HCT116 (cell line): Measurements from ENCODE around the gene TUBA4B. TPM values are rescaled to one million over a fixed set of nuclear protein-coding genes. Genes with fewer than 3 reads are reported as not detected.

ENCODE experiments used
- ATAC-seq: fragments of 200-7000 bp; cut with Tn5 transposase; 2 replicates; pipeline ENCODE4 v1.9.1; 2020; ENCODE audit warnings: mild to moderate bottlenecking, moderate library complexity
- BruUV-seq: library from RNA; stranded (reverse); fragments of 400-500 nt; replicated peaks from 2 replicates; lab custom pipeline; 2021; lab: Mats Ljungman, UMichigan
- CTCF ChIA-PET: fragments of 300-600 bp; sonication (Branson Sonifier 250); formaldehyde crosslinking; loops from one replicate; lab custom pipeline; 2021; ENCODE audit warnings: antibody characterized with exemption; lab: Charles Lee
- POLR2A ChIA-PET: fragments of 300-600, 350-600 bp; sonication (Branson Sonifier 250); formaldehyde crosslinking; loops from one replicate; lab custom pipeline; 2021; ENCODE audit warnings: antibody characterized with exemption; lab: Charles Lee
- RAD21 ChIA-PET, 2 experiments: fragments of 300-600 bp; sonication (Branson Sonifier 250); formaldehyde crosslinking; loops; one replicate each; lab custom pipeline; 2023; ENCODE audit warnings: low total read pairs in 2 of 2; ENCODE audit not compliant: uncharacterized antibody in 2 of 2, unreplicated experiment in 2 of 2, low non-redundant PET in 1 of 2; lab: Charles Lee
- DNase-seq: peaks from one replicate; pipeline ENCODE4 v3.0.0-alpha.2; 2010; ENCODE audit warnings: low read depth, low spot score
- H2AFZ ChIP-seq: fragments of 200-600 bp; shearing (Covaris generic), sonication (generic); 2 replicates; pipeline ENCODE4 v1.6.1; 2017; ENCODE audit warnings: low read depth, mixed run types, mixed read lengths, antibody characterized with exemption, low read length; ENCODE audit not compliant: poor library complexity, severe bottlenecking
- H3K27ac ChIP-seq: 2 replicates; pipeline ENCODE4 v1.5.1; 2012; ENCODE audit warnings: low read depth, low read length
- H3K27me3 ChIP-seq: fragments of 200-600 bp; sonication (generic); 2 replicates; pipeline ENCODE4 v1.6.1; 2016; ENCODE audit warnings: mixed run types, low read length, mixed read lengths; ENCODE audit not compliant: insufficient read depth
- H3K36me3 ChIP-seq, 2 experiments: fragments of 200-500 bp in 1 of 2; fragments of 200-600 bp in 1 of 2; sonication (Bioruptor generic) in 1 of 2; sonication (generic) in 1 of 2; 2 replicates each; pipeline versions ENCODE4 v1.5.1 to v1.6.1; 2014 to 2016; ENCODE audit warnings: low read length in 2 of 2, inconsistent platforms in 1 of 2, mixed read lengths in 1 of 2, mixed run types in 1 of 2; ENCODE audit not compliant: insufficient read depth in 2 of 2, control insufficient read depth in 1 of 2
- H3K4me1 ChIP-seq, 2 experiments: fragments of 200-600 bp in 1 of 2; sonication (generic) in 1 of 2; 2 replicates each; pipeline versions ENCODE4 v1.5.1 to v1.6.1; 2012 to 2017; ENCODE audit warnings: low read length in 2 of 2, inconsistent platforms in 1 of 2, mild to moderate bottlenecking in 1 of 2, mixed read lengths in 1 of 2, mixed run types in 1 of 2, moderate library complexity in 1 of 2; ENCODE audit not compliant: insufficient read depth in 2 of 2, control insufficient read depth in 1 of 2
- H3K4me2 ChIP-seq: fragments of 200-600 bp; sonication (generic); 2 replicates; pipeline ENCODE4 v1.6.1; 2017; ENCODE audit warnings: mixed run types, low read length, mixed read lengths
- H3K4me3 ChIP-seq, 2 experiments: fragments of 200-600 bp in 1 of 2; sonication (generic) in 1 of 2; replicated peaks in 1 of 2; 2 replicates each; pipeline ENCODE4 v1.5.1; 2011 to 2016; ENCODE audit warnings: low read length in 2 of 2, control low read depth in 1 of 2, low read depth in 1 of 2, mild to moderate bottlenecking in 1 of 2, mixed read lengths in 1 of 2, mixed run types in 1 of 2
- H3K79me2 ChIP-seq: fragments of 200-600 bp; sonication (generic); 2 replicates; pipeline ENCODE4 v1.6.1; 2017; ENCODE audit warnings: mild to moderate bottlenecking, mixed run types, low read length, moderate library complexity, mixed read lengths; ENCODE audit not compliant: insufficient read depth
- H3K9ac ChIP-seq: fragments of 200-600 bp; sonication (generic); 2 replicates; pipeline ENCODE4 v1.6.1; 2016; ENCODE audit warnings: low read length, mixed read lengths
- H3K9me2 ChIP-seq: fragments of 200-600 bp; sonication (generic), shearing (Covaris generic); 2 replicates; pipeline ENCODE4 v1.6.1; 2017; ENCODE audit warnings: mixed run types, mild to moderate bottlenecking, moderate library complexity; ENCODE audit not compliant: insufficient read depth
- H3K9me3 ChIP-seq, 2 experiments: fragments of 200-500 bp in 1 of 2; fragments of 200-600 bp in 1 of 2; sonication (Bioruptor generic) in 1 of 2; sonication (generic) in 1 of 2; 2 replicates each; pipeline ENCODE4 v1.6.1; 2014 to 2017; ENCODE audit warnings: low read length in 2 of 2, mixed read lengths in 2 of 2, inconsistent platforms in 1 of 2, low read depth in 1 of 2, mild to moderate bottlenecking in 1 of 2, mixed run types in 1 of 2, moderate library complexity in 1 of 2; ENCODE audit not compliant: control insufficient read depth in 1 of 2, insufficient read depth in 1 of 2
- H4K20me1 ChIP-seq: fragments of 200-600 bp; sonication (generic), shearing (Covaris generic); 2 replicates; pipeline ENCODE4 v1.6.1; 2017; ENCODE audit warnings: mixed run types, mild to moderate bottlenecking, moderate library complexity; ENCODE audit not compliant: insufficient read depth
- CBX3 ChIP-seq: IDR thresholded peaks from 2 replicates; pipeline ENCODE4 v1.6.1; 2012; ENCODE audit warnings: low read depth
- EZH2 ChIP-seq: fragments of 200-600 bp; sonication (generic); IDR thresholded peaks from 2 replicates; pipeline ENCODE4 v1.6.1; 2017; ENCODE audit warnings: antibody characterized with exemption, mixed run types
- FOSL1 ChIP-seq: IDR thresholded peaks from 2 replicates; pipeline ENCODE4 v1.6.1; 2012; ENCODE audit warnings: low read depth
- JUND ChIP-seq: IDR thresholded peaks from 2 replicates; pipeline ENCODE4 v1.6.1; 2012
- POLR2A ChIP-seq: IDR thresholded peaks from 2 replicates; pipeline ENCODE4 v1.7.0; 2011; ENCODE audit warnings: borderline replicate concordance; ENCODE audit not compliant: insufficient read depth, insufficient read length; ENCODE audit errors: extremely low read depth
- POLR2AphosphoS5 ChIP-seq: IDR thresholded peaks from 2 replicates; pipeline ENCODE4 v1.6.1; 2011; ENCODE audit warnings: mild to moderate bottlenecking, low read depth, low read length, moderate library complexity
- SIN3A ChIP-seq: IDR thresholded peaks from 2 replicates; pipeline ENCODE4 v1.6.1; 2012; ENCODE audit warnings: low read depth
- SP1 ChIP-seq: IDR thresholded peaks from 2 replicates; pipeline ENCODE4 v1.6.1; 2012; ENCODE audit warnings: low read depth
- TCF7L2 ChIP-seq: IDR thresholded peaks from 2 replicates; pipeline ENCODE4 v1.7.0; 2011; ENCODE audit warnings: borderline replicate concordance, inconsistent platforms; ENCODE audit not compliant: insufficient read depth, insufficient read length; ENCODE audit errors: extremely low read depth
- YY1 ChIP-seq: IDR thresholded peaks from 2 replicates; pipeline ENCODE4 v1.6.1; 2011; ENCODE audit warnings: low read length, low read depth, moderate library complexity, mild to moderate bottlenecking; ENCODE audit not compliant: insufficient replicate concordance; ENCODE audit errors: extremely low read depth
- ZFX ChIP-seq: fragments of 450-650 bp; IDR thresholded peaks from 2 replicates; pipeline ENCODE4 v1.6.1; 2017
- ZNF274 ChIP-seq: fragments of 200-500 bp; sonication (Bioruptor generic); IDR thresholded peaks from 2 replicates; pipeline ENCODE4 v1.6.1; 2014; ENCODE audit warnings: mild to moderate bottlenecking, low read depth, low read length, inconsistent platforms
- intact Hi-C: fragments of 100-400 bp; cut with micrococcal nuclease; formaldehyde crosslinking; loops from 2 replicates; pipeline ENCODE4 v1.10.0; 2022
- total RNA-seq: library from RNA; stranded (reverse); gene quantifications from one replicate; pipeline ENCODE4 v1.2.1, GENCODE V29; 2021; ENCODE audit not compliant: unreplicated experiment
- TF ChIP-seq, protein P1 (sequence below): IDR thresholded peaks from 2 replicates; pipeline ENCODE4 v1.6.1; 2012; ENCODE audit warnings: low read depth
- TF ChIP-seq, protein P2 (sequence below): IDR thresholded peaks from 2 replicates; pipeline ENCODE4 v1.6.1; 2012
- TF ChIP-seq, protein P3 (sequence below), 3 experiments: fragments of 200-600 bp in 1 of 3; sonication (generic) in 1 of 3; IDR thresholded peaks in 2 of 3; conservative IDR thresholded peaks in 1 of 3; 2 replicates each; pipeline ENCODE4 v1.5.1; 2012 to 2017; ENCODE audit warnings: low read depth in 2 of 3, low read length in 2 of 3, antibody characterized with exemption in 1 of 3, borderline replicate concordance in 1 of 3, control low read depth in 1 of 3, mild to moderate bottlenecking in 1 of 3, mixed read lengths in 1 of 3, mixed run types in 1 of 3, moderate library complexity in 1 of 3; ENCODE audit not compliant: insufficient read depth in 1 of 3

The TUBA4B gene
- total RNA-seq, 1 experiment from 2014 or later = not detected

DNA sequence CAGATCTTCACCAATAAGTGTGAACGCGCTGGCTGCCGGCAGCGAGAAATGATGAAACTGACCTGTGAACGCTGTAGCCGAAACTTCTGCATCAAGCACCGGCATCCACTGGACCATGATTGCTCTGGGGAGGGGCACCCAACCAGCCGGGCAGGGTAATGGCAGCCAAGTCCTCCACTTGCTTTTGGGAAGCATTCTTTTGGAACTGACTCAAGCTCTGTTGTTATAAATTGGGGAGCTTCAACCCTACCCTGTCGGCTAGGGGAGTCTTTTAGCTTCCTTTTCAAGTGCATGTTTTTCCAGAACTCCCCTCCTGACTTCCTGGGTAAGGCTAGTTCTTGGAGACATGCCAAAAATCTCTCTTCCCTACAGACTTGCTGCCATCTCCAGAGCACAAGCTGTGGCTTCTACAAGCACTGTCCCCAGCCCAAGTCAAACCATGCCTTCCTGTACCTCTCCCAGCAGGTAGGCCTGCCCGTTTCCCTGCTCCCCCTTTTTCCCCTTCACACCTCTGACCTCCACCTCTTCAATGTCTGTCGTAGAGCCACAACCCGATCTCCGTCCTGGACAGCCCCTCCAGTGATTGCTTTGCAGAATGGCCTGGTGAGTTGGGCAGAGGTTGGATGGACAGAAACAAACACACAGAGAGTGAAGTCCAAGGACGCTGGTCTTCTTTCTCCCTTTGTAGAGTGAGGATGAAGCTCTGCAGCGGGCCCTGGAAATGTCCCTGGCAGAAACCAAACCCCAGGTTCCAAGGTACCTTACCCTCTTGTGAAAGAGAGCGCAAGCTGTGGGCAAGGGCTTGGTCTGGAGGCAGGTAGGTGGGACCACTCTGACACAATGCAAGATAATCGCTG is 44.9 kb upstream of the TUBA4B start:
- POLR2A ChIA-PET = interaction anchor here (2.2 kb wide), 1 partner anchor 9 kb away, joined by 18 read pairs; no protein-coding TSS in a partner anchor
- peak overlapping the region in 1 of 2 experiments; percentile 67; a peak in 1 of 4 replicates for H3K4me3 ChIP-seq
- RAD21 ChIA-PET = no interaction called here
- H3K79me2 ChIP-seq = no peaks in the 10 kb centered on the region
- no peaks in the 10 kb centered on the region for H4K20me1 ChIP-seq
- H2AFZ ChIP-seq = no peak overlapping the region
- ATAC-seq (no peak), DNase-seq (no peak)
- H3K36me3 ChIP-seq = peaks cover 10 to 16% of the 10 kb centered on the region in 2 experiments; a peak in 3 of 4 replicates
- H3K4me2 ChIP-seq = peak overlapping the region; percentile 94
- peaks cover 0 to 9% of the 10 kb centered on the region in 2 experiments; a peak in 2 of 4 replicates for H3K9me3 ChIP-seq
- peak overlapping the region; percentile 77; the same call in 1 of the 2 replicates for H3K9ac ChIP-seq
- H3K27me3 ChIP-seq = no peaks in the 10 kb centered on the region
- CTCF ChIA-PET = no interaction called here
- H3K27ac ChIP-seq = peak overlapping the region; percentile 63
- TF ChIP-seq EZH2 (no peak), SIN3A (no peak), SP1 (no peak), ZNF274 (no peak), FOSL1 (no peak), YY1 (no peak), ZFX (no peak), CBX3 (no peak), POLR2A (no peak), JUND (no peak), TCF7L2 (no peak), POLR2AphosphoS5 (no peak)
- TF ChIP-seq, protein P1, sequence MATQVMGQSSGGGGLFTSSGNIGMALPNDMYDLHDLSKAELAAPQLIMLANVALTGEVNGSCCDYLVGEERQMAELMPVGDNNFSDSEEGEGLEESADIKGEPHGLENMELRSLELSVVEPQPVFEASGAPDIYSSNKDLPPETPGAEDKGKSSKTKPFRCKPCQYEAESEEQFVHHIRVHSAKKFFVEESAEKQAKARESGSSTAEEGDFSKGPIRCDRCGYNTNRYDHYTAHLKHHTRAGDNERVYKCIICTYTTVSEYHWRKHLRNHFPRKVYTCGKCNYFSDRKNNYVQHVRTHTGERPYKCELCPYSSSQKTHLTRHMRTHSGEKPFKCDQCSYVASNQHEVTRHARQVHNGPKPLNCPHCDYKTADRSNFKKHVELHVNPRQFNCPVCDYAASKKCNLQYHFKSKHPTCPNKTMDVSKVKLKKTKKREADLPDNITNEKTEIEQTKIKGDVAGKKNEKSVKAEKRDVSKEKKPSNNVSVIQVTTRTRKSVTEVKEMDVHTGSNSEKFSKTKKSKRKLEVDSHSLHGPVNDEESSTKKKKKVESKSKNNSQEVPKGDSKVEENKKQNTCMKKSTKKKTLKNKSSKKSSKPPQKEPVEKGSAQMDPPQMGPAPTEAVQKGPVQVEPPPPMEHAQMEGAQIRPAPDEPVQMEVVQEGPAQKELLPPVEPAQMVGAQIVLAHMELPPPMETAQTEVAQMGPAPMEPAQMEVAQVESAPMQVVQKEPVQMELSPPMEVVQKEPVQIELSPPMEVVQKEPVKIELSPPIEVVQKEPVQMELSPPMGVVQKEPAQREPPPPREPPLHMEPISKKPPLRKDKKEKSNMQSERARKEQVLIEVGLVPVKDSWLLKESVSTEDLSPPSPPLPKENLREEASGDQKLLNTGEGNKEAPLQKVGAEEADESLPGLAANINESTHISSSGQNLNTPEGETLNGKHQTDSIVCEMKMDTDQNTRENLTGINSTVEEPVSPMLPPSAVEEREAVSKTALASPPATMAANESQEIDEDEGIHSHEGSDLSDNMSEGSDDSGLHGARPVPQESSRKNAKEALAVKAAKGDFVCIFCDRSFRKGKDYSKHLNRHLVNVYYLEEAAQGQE = no peak
- TF ChIP-seq, protein P2, sequence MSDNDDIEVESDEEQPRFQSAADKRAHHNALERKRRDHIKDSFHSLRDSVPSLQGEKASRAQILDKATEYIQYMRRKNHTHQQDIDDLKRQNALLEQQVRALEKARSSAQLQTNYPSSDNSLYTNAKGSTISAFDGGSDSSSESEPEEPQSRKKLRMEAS = no peak
- TF ChIP-seq, protein P3, sequence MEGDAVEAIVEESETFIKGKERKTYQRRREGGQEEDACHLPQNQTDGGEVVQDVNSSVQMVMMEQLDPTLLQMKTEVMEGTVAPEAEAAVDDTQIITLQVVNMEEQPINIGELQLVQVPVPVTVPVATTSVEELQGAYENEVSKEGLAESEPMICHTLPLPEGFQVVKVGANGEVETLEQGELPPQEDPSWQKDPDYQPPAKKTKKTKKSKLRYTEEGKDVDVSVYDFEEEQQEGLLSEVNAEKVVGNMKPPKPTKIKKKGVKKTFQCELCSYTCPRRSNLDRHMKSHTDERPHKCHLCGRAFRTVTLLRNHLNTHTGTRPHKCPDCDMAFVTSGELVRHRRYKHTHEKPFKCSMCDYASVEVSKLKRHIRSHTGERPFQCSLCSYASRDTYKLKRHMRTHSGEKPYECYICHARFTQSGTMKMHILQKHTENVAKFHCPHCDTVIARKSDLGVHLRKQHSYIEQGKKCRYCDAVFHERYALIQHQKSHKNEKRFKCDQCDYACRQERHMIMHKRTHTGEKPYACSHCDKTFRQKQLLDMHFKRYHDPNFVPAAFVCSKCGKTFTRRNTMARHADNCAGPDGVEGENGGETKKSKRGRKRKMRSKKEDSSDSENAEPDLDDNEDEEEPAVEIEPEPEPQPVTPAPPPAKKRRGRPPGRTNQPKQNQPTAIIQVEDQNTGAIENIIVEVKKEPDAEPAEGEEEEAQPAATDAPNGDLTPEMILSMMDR (IDR thresholded peaks at IDR 0.05 in 2 of 3, conservative IDR thresholded peaks at IDR 0.05 in 1 of 3; ENCODE audit: borderline replicate concordance in 1 of 3, insufficient read depth in 1 of 3, low read depth in 2 of 3, low read length in 2 of 3) = no peak
- H3K9me2 ChIP-seq = no peaks in the 10 kb centered on the region
- BruUV-seq = no TSS peak
- intact Hi-C loops = loop anchor here (2.0 kb wide), 1 partner anchor 31 kb away; the partner anchor contains the start of gene CNPPD1
- H3K4me1 ChIP-seq = peaks cover 11 to 17% of the 10 kb centered on the region in 2 experiments
